GM21717 (cell line): ENCODE results near the gene SLC25A41.
"Not testable (repeated sequence)": the region's sequence is repeated elsewhere in the genome, so short reads cannot be mapped to it uniquely, and the experiment has no call there.

ENCODE experiments used
- ATAC-seq: cut with Tn5 transposase; IDR thresholded peaks from one replicate; pipeline ENCODE4 v1.9.1; 2021; ENCODE audit warnings: mild to moderate bottlenecking, moderate library complexity; ENCODE audit not compliant: unreplicated experiment

Gene SLC25A41

GRCh38 chr19:6428692-6429418, 4.7 kb downstream of the SLC25A41 start:
- not testable (repeated sequence) for ATAC-seq

GRCh38 chr19:6427131-6427530, 6.4 kb downstream of the SLC25A41 start:
- no peak for ATAC-seq

- ATAC-seq = no peak
These were observed 7.6 kb downstream of the SLC25A41 start for GRCh38 chr19:6425732-6426620.

- peak; percentile 79 for ATAC-seq
These were observed 8.4 kb downstream of the SLC25A41 start for GRCh38 chr19:6424939-6425731.

- no peak for ATAC-seq
These were observed 9.2 kb downstream of the SLC25A41 start, which contains the start of gene KHSRP for GRCh38 chr19:6424195-6424938. Gene KHSRP, minus strand, starts transcription at chr19:6424811. Its CDS starts 110 bp downstream, at chr19:6424701.

- no peak for ATAC-seq
These were observed 9.9 kb downstream of the SLC25A41 start for GRCh38 chr19:6423499-6424194.

- ATAC-seq = no peak
These were observed 12.2 kb downstream of the SLC25A41 start for GRCh38 chr19:6421075-6422014.

- ATAC-seq = no peak
These were observed 15.0 kb downstream of the SLC25A41 start for GRCh38 chr19:6418562-6418932.

GRCh38 chr19:6417713-6418561, 15.6 kb downstream of the SLC25A41 start:
- ATAC-seq = no peak

GRCh38 chr19:6416658-6417405, 16.7 kb downstream of the SLC25A41 start:
- ATAC-seq = no peak

- no peak for ATAC-seq
These were observed 17.9 kb downstream of the SLC25A41 start for GRCh38 chr19:6415591-6416190.

GRCh38 chr19:6414793-6415590, 18.6 kb downstream of the SLC25A41 start:
- no peak for ATAC-seq

- no peak for ATAC-seq
These were observed 19.6 kb downstream of the SLC25A41 start for GRCh38 chr19:6413721-6414643.

- no peak for ATAC-seq
These were observed 20.3 kb downstream of the SLC25A41 start for GRCh38 chr19:6413291-6413690.
